Retinal pigment epithelial cell (primary cell): Measurements from ENCODE around the gene LRRC40.

Experiments
- DNase-seq: peaks from one replicate; pipeline ENCODE4 v3.0.0-alpha.2; 2010; ENCODE audit warnings: low read depth
- H3K4me3 ChIP-seq: 2 replicates; pipeline ENCODE4 v1.5.1; 2011; ENCODE audit warnings: mild to moderate bottlenecking, low read length, control low read depth, moderate library complexity
- CTCF ChIP-seq: conservative IDR thresholded peaks from 2 replicates; pipeline ENCODE4 v1.5.1; 2011; ENCODE audit warnings: low read depth, low read length, control low read depth, inconsistent platforms

The LRRC40 gene

DNA sequence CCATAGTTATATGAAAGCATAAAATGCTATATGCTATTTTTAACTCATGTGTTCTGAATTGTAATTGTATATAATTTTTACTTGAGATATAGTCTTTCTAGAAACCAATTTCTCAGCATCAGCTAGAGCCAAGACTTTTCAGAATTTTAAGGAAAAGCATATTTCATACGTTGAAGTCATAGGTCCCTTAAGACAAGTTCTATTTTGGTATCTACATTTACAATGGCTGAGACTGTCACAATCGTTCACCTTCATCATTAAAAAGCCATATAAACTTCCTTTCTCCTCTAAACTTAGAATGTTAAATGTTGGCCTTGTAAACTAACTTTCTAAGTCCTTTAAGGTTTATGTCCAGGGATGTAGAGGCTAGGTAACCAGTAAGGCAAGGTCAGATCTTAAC, 104.1 kb downstream of the LRRC40 start:
- no peak overlapping the region for H3K4me3 ChIP-seq
- no peak for TF ChIP-seq CTCF
- DNase-seq = no peak
